DND-41 (cell line): ENCODE data around the gene WRAP73.

Experiments
- ATAC-seq: fragments of 200-7000 bp; cut with Tn5 transposase; 3 replicates; pipeline ENCODE4 v1.9.1; 2021; ENCODE audit warnings: low read depth; ENCODE audit not compliant: insufficient read depth
- DNase-seq: peaks from one replicate; pipeline ENCODE4 v3.0.0-alpha.2; 2020
- H2AFZ ChIP-seq: 2 replicates; pipeline ENCODE4 v1.6.0; 2012; ENCODE audit warnings: low read depth, low read length
- H3K27ac ChIP-seq: 2 replicates; pipeline ENCODE4 v1.5.1; 2012; ENCODE audit warnings: low read length, inconsistent platforms
- H3K27me3 ChIP-seq: fragments of 200-600 bp; sonication (generic); 2 replicates; pipeline ENCODE4 v1.6.0; 2012; ENCODE audit warnings: low read length, mild to moderate bottlenecking, inconsistent platforms; ENCODE audit not compliant: insufficient read depth, poor library complexity
- H3K36me3 ChIP-seq: 2 replicates; pipeline ENCODE4 v1.5.1; 2012; ENCODE audit warnings: low read length, inconsistent platforms; ENCODE audit not compliant: insufficient read depth
- H3K4me1 ChIP-seq: 2 replicates; pipeline ENCODE4 v1.5.1; 2012; ENCODE audit warnings: mild to moderate bottlenecking, low read length; ENCODE audit not compliant: insufficient read depth
- H3K4me2 ChIP-seq: 2 replicates; pipeline ENCODE4 v1.6.0; 2012; ENCODE audit warnings: mild to moderate bottlenecking, moderate library complexity, low read length, inconsistent platforms; ENCODE audit not compliant: insufficient read depth
- H3K4me3 ChIP-seq, 2 experiments: fragments of 200-600 bp in 1 of 2; shearing (Covaris generic) in 1 of 2; 2 replicates each; pipeline ENCODE4 v1.5.1; 2012 to 2016; ENCODE audit warnings: inconsistent platforms in 2 of 2, low read length in 2 of 2, mild to moderate bottlenecking in 2 of 2, low read depth in 1 of 2, moderate library complexity in 1 of 2
- H3K79me2 ChIP-seq: 2 replicates; pipeline ENCODE4 v1.6.0; 2012; ENCODE audit warnings: low read length, inconsistent platforms; ENCODE audit not compliant: insufficient read depth
- H3K9ac ChIP-seq: 2 replicates; pipeline ENCODE4 v1.6.0; 2012; ENCODE audit warnings: low read depth, mild to moderate bottlenecking, inconsistent platforms, low read length, moderate library complexity
- H3K9me3 ChIP-seq: 2 replicates; pipeline ENCODE4 v1.5.1; 2012; ENCODE audit warnings: low read length, moderate library complexity, mild to moderate bottlenecking, inconsistent platforms; ENCODE audit not compliant: insufficient read depth, severe bottlenecking
- H4K20me1 ChIP-seq: 2 replicates; pipeline ENCODE4 v1.6.0; 2012; ENCODE audit warnings: low read length; ENCODE audit not compliant: insufficient read depth
- CTCF ChIP-seq: IDR thresholded peaks from 2 replicates; pipeline ENCODE4 v1.5.1; 2012; ENCODE audit warnings: borderline replicate concordance, low read length, moderate library complexity, mild to moderate bottlenecking; ENCODE audit not compliant: poor library complexity, severe bottlenecking; ENCODE audit errors: extremely low read depth
- EZH2 ChIP-seq: IDR thresholded peaks from 3 replicates; pipeline ENCODE4 v1.6.1; 2012; ENCODE audit warnings: borderline replicate concordance, low read depth, mild to moderate bottlenecking, moderate library complexity, low read length, inconsistent platforms; ENCODE audit not compliant: severe bottlenecking

The WRAP73 gene

DNA sequence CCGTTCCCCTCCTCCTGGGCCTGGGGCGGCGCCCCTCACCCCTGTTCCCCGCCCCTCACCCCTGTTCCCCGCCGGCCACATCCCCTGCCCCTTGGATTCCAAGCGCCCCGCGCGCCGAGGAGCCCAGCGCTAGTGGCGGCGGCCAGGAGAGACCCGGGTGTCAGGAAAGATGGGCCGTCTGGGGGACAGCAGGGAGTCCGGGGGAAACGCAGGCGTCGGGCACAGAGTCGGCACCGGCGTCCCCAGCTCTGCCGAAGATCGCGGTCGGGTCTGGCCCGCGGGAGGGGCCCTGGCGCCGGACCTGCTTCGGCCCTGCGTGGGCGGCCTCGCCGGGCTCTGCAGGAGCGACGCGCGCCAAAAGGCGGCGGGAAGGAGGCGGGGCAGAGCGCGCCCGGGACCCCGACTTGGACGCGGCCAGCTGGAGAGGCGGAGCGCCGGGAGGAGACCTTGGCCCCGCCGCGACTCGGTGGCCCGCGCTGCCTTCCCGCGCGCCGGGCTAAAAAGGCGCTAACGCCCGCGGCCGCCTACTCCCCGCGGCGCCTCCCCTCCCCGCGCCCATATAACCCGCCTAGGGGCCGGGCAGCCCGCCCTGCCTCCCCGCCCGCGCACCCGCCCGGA, 2.1 kb upstream of the WRAP73 start, which contains the start of gene TP73:
Gene TP73, plus strand, starts transcription at position 587 of the 618 bp plus-strand sequence. CDS start 29,850 bp downstream, outside the sequence.
- peak within 1 kb of the TSS; percentile 70 for H3K27ac ChIP-seq
- H2AFZ ChIP-seq = peak within 1 kb of the TSS; percentile 67
- peaks cover 54% of the 10 kb centered on the region for H3K4me1 ChIP-seq
- peaks cover 18% of the 10 kb centered on the region for H3K36me3 ChIP-seq
- no peak for TF ChIP-seq CTCF
- no peak for TF ChIP-seq EZH2
- DNase-seq (peak; percentile 62), ATAC-seq (peak; percentile 60)
- peaks cover 13% of the 10 kb centered on the region; the same call in 1 of the 2 replicates for H4K20me1 ChIP-seq
- peak within 1 kb of the TSS; percentile 36 to 59; a peak in 3 of 4 replicates for H3K4me3 ChIP-seq
- H3K4me2 ChIP-seq = peak within 1 kb of the TSS; percentile 75
- peaks cover 82% of the 10 kb centered on the region for H3K79me2 ChIP-seq
- H3K9ac ChIP-seq = peak within 1 kb of the TSS; percentile 65
- H3K9me3 ChIP-seq = no peaks in the 10 kb centered on the region
- H3K27me3 ChIP-seq = no peaks in the 10 kb centered on the region

GRCh38 chr1:3651026-3651929, 1.4 kb upstream of the WRAP73 start:
- Histone ChIP-seq H3K4me2 (peak overlapping the region; percentile 75), H3K79me2 (peaks cover 82% of the 10 kb centered on the region), H3K9ac (peak overlapping the region; percentile 65), H2AFZ (peak overlapping the region; percentile 67), H3K4me1 (peaks cover 54% of the 10 kb centered on the region), H3K36me3 (peaks cover 25% of the 10 kb centered on the region), H3K27ac (peak overlapping the region; percentile 70), H3K9me3 (no peaks in the 10 kb centered on the region), H3K4me3 (peak overlapping the region; percentile 36 to 59; a peak in 3 of 4 replicates), H4K20me1 (peaks cover 9% of the 10 kb centered on the region; the same call in 1 of the 2 replicates), H3K27me3 (no peaks in the 10 kb centered on the region)
- ATAC-seq (no peak), DNase-seq (no peak)
- TF ChIP-seq CTCF (no peak), EZH2 (no peak)

GRCh38 chr1:3650248-3651025, 534 bp upstream of the WRAP73 start:
- H2AFZ ChIP-seq = peak overlapping the region; percentile 64; the same call in 1 of the 2 replicates
- TF ChIP-seq CTCF (no peak), EZH2 (no peak)
- H3K27me3 ChIP-seq = no peaks in the 10 kb centered on the region
- peaks cover 82% of the 10 kb centered on the region for H3K79me2 ChIP-seq
- peak overlapping the region; percentile 65; the same call in 1 of the 2 replicates for H3K9ac ChIP-seq
- H3K4me1 ChIP-seq = peaks cover 54% of the 10 kb centered on the region
- peak overlapping the region; percentile 75 for H3K4me2 ChIP-seq
- no peak overlapping the region for H3K27ac ChIP-seq
- H3K9me3 ChIP-seq = no peaks in the 10 kb centered on the region
- H3K36me3 ChIP-seq = peaks cover 34% of the 10 kb centered on the region
- peak overlapping the region in 1 of 2 experiments; percentile 88; a peak in 2 of 4 replicates for H3K4me3 ChIP-seq
- H4K20me1 ChIP-seq = peaks cover 7% of the 10 kb centered on the region; the same call in 1 of the 2 replicates
- ATAC-seq = no peak
- no peak for DNase-seq
